ENCODE data around the gene CRYL1.
A peak's percentile ranks its signal among the peaks of the same experiment; 100 is the strongest.

CRYL1 gene

DNA sequence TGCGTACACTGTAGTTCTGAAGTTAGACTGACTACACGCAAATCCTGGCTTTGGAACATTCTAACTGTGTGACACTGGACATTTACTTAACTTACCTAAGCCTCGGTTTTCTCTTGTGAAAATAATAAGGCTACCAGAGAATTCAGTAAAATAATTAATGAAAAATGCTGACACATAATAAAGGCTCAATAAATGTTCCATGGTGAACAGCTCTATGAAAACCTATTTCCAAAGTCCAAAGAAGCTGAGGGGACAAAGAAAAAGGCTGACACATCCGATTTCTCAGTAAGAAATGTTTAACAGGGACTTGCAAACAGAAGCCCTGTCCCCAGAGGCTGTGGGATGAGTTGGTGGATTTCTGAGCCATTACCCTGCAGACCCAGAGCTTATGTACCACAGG, 153.8 kb downstream of the CRYL1 start:
- H3K36me3 ChIP-seq (ENCODE audit: low read depth) = no peaks in the 10 kb centered on the region
- H3K27ac ChIP-seq (ENCODE audit: poor library complexity, severe bottlenecking) = peak overlapping the region; percentile 93
- DNase-seq (ENCODE audit: low spot score) = no peak
- TF ChIP-seq, protein P1, sequence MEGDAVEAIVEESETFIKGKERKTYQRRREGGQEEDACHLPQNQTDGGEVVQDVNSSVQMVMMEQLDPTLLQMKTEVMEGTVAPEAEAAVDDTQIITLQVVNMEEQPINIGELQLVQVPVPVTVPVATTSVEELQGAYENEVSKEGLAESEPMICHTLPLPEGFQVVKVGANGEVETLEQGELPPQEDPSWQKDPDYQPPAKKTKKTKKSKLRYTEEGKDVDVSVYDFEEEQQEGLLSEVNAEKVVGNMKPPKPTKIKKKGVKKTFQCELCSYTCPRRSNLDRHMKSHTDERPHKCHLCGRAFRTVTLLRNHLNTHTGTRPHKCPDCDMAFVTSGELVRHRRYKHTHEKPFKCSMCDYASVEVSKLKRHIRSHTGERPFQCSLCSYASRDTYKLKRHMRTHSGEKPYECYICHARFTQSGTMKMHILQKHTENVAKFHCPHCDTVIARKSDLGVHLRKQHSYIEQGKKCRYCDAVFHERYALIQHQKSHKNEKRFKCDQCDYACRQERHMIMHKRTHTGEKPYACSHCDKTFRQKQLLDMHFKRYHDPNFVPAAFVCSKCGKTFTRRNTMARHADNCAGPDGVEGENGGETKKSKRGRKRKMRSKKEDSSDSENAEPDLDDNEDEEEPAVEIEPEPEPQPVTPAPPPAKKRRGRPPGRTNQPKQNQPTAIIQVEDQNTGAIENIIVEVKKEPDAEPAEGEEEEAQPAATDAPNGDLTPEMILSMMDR (IDR thresholded peaks at IDR 0.05; ENCODE audit: poor library complexity, severe bottlenecking) = no peak
- peaks cover 23% of the 10 kb centered on the region for H3K4me1 ChIP-seq (ENCODE audit: insufficient read depth, poor library complexity, severe bottlenecking)
- no peaks in the 10 kb centered on the region for H3K27me3 ChIP-seq (ENCODE audit: insufficient read depth, poor library complexity, severe bottlenecking)
- H3K9me3 ChIP-seq (ENCODE audit: severe bottlenecking) = no peaks in the 10 kb centered on the region
- no peak for ATAC-seq (ENCODE audit: low read depth)
- no peak overlapping the region for H3K4me3 ChIP-seq (ENCODE audit: severe bottlenecking)

DNA sequence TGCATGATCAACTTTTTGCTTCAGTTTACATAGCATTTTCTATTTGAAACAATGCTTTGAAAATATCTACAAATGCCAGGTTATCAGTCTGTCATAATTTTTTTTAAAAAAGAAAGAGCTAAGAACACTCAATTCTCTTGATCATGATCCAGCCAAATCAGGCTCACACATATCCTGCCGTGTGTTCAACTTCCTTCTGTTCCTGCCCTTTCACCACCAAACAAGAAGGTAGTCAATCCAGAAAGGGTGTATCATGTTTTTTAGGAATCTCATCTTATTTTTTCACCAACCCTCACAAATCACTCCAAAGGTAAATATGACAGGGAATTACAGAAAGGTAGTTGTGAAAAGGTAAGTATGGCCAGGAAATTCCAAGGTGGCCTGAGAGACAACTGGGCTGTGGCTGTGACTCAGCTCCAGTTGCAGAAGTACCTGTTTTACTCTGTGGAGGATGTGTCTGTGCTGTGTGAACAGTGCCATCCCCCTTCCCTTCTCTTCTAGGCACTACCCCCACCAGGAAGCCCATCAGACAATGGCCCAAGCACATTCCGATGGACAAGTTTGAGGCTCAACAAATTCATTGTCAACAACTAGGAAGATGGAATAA, 154.7 kb downstream of the CRYL1 start:
- DNase-seq (ENCODE audit: low spot score) (no peak), ATAC-seq (ENCODE audit: low read depth) (peak; percentile 93)
- peak overlapping the region; percentile 93 for H3K27ac ChIP-seq (ENCODE audit: poor library complexity, severe bottlenecking)
- TF ChIP-seq, protein P1 (IDR thresholded peaks at IDR 0.05; ENCODE audit: poor library complexity, severe bottlenecking) = no peak
- H3K4me3 ChIP-seq (ENCODE audit: severe bottlenecking) = no peak overlapping the region
- H3K27me3 ChIP-seq (ENCODE audit: insufficient read depth, poor library complexity, severe bottlenecking) = no peaks in the 10 kb centered on the region
- H3K4me1 ChIP-seq (ENCODE audit: insufficient read depth, poor library complexity, severe bottlenecking) = peaks cover 23% of the 10 kb centered on the region
- no peaks in the 10 kb centered on the region for H3K9me3 ChIP-seq (ENCODE audit: severe bottlenecking)
- H3K36me3 ChIP-seq (ENCODE audit: low read depth) = no peaks in the 10 kb centered on the region

DNA sequence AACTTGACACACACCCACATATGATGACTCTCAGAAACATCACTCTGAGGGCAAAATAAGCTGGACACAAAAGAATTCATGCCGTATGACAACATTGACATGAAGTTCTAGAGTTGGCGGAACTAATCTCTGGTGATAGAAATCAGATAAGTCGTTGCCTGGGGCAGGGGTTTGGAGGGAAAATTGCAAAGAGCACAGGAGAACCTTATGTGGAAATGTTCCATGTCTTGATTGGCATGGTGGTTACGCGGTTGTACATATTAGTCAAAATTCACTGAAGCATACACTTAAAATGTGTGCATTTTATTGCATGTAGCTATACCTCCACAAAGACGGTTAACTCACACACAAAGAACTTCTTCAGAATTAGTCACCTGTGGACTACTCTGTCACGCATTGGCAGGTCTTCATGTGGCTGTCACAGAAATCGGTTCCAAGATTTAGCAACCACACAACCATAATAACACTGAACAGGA, 155.7 kb downstream of the CRYL1 start:
- no peak overlapping the region for H3K4me3 ChIP-seq (ENCODE audit: severe bottlenecking)
- peaks cover 23% of the 10 kb centered on the region for H3K4me1 ChIP-seq (ENCODE audit: insufficient read depth, poor library complexity, severe bottlenecking)
- peak overlapping the region; percentile 93 for H3K27ac ChIP-seq (ENCODE audit: poor library complexity, severe bottlenecking)
- DNase-seq (ENCODE audit: low spot score) (no peak), ATAC-seq (ENCODE audit: low read depth) (peak; percentile 31; the same call in 2 of the 3 replicates)
- no peaks in the 10 kb centered on the region for H3K27me3 ChIP-seq (ENCODE audit: insufficient read depth, poor library complexity, severe bottlenecking)
- H3K9me3 ChIP-seq (ENCODE audit: severe bottlenecking) = no peaks in the 10 kb centered on the region
- TF ChIP-seq, protein P1 (IDR thresholded peaks at IDR 0.05; ENCODE audit: poor library complexity, severe bottlenecking) = no peak
- no peaks in the 10 kb centered on the region for H3K36me3 ChIP-seq (ENCODE audit: low read depth)

DNA sequence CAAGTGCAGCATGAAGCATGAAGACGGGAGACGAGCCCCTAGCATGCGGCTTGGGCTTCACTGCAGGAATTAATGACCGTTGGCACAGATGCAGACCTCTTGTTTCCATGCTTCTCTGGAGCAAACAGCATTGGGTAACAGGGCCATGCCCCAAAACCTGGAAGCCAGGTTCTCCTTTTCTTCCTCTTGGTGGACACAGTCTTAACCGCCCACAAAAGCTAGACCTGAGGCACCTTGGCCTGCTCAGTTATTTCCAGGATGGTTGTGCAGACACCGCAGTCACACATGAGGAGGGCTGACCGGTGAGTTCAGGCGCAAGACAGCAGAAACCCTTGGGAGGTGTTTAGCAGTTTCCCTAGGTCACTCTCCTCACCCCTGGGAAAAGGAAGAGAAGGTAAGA, 159.6 kb downstream of the CRYL1 start:
- Histone ChIP-seq H3K4me3 (ENCODE audit: severe bottlenecking) (no peak overlapping the region), H3K9me3 (ENCODE audit: severe bottlenecking) (no peaks in the 10 kb centered on the region), H3K27ac (ENCODE audit: poor library complexity, severe bottlenecking) (no peak overlapping the region), H3K4me1 (ENCODE audit: insufficient read depth, poor library complexity, severe bottlenecking) (peaks cover 18% of the 10 kb centered on the region), H3K27me3 (ENCODE audit: insufficient read depth, poor library complexity, severe bottlenecking) (no peaks in the 10 kb centered on the region), H3K36me3 (ENCODE audit: low read depth) (no peaks in the 10 kb centered on the region)
- ATAC-seq (ENCODE audit: low read depth) = no peak
- no peak for DNase-seq (ENCODE audit: low spot score)
- TF ChIP-seq, protein P1 (IDR thresholded peaks at IDR 0.05; ENCODE audit: poor library complexity, severe bottlenecking) = no peak

DNA sequence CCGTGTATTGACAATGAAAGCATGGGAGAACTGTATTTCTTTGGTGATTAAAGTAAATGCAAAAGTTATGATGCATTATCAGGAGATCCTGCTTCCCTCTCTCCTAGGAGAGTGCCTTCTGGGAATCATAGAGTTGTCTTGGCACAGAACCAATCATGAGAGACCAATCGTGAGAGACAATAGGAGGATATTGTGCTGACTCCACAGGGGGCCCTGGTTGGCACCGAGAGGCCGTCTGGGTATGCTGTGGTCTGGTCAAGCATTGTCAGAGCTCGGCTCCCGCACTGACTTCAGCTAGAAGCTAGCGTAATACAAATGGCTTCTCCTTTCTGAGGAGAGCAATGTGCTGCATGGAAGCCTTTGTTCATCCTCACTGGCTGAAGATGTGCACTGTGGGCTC, 162.1 kb downstream of the CRYL1 start:
- Histone ChIP-seq H3K9me3 (ENCODE audit: severe bottlenecking) (no peaks in the 10 kb centered on the region), H3K27ac (ENCODE audit: poor library complexity, severe bottlenecking) (no peak overlapping the region), H3K4me3 (ENCODE audit: severe bottlenecking) (no peak overlapping the region), H3K36me3 (ENCODE audit: low read depth) (no peaks in the 10 kb centered on the region), H3K4me1 (ENCODE audit: insufficient read depth, poor library complexity, severe bottlenecking) (peaks cover 21% of the 10 kb centered on the region), H3K27me3 (ENCODE audit: insufficient read depth, poor library complexity, severe bottlenecking) (no peaks in the 10 kb centered on the region)
- DNase-seq (ENCODE audit: low spot score) = no peak
- no peak for ATAC-seq (ENCODE audit: low read depth)
- TF ChIP-seq, protein P1 (IDR thresholded peaks at IDR 0.05; ENCODE audit: poor library complexity, severe bottlenecking) = no peak

Data from RWPE2 (cell line).